ENCODE results near the gene NMUR2.

GRCh38 chr5:152443935-152444334 lies 38.9 kb upstream of the NMUR2 start:
- TF ChIP-seq CTCF (conservative IDR thresholded peaks at IDR 0.05; ENCODE audit: low read length) (no peak), EZH2phosphoT487 (IDR thresholded peaks at IDR 0.05; ENCODE audit: borderline replicate concordance) (no peak)

Measured in Loucy (cell line).